Mesodermal cell (in vitro differentiated cells): ENCODE results near the gene EFNA1. TPM values are rescaled to one million over a fixed set of nuclear protein-coding genes. Genes with fewer than 3 reads are reported as not detected.
A peak's percentile ranks its signal among the peaks of the same experiment; 100 is the strongest.

Experiments used
- H3K27ac ChIP-seq: 2 replicates; pipeline ENCODE4 v1.7.0; 2013; ENCODE audit warnings: mild to moderate bottlenecking, low read depth, low read length, moderate library complexity; ENCODE audit not compliant: severe bottlenecking
- H3K36me3 ChIP-seq: 2 replicates; pipeline ENCODE4 v1.7.1; 2013; ENCODE audit warnings: mild to moderate bottlenecking, low read length, moderate library complexity; ENCODE audit not compliant: control insufficient read depth, insufficient read depth
- H3K4me1 ChIP-seq: one replicate; pipeline ENCODE4 v1.7.1; 2013; ENCODE audit warnings: mild to moderate bottlenecking, low read length; ENCODE audit not compliant: insufficient read depth, control insufficient read depth, poor library complexity, severe bottlenecking
- H3K4me3 ChIP-seq: 2 replicates; pipeline ENCODE4 v1.7.0; 2013; ENCODE audit warnings: low read length, control low read depth, mild to moderate bottlenecking; ENCODE audit not compliant: insufficient read depth, poor library complexity, severe bottlenecking; ENCODE audit errors: extremely low read depth
- H3K9me3 ChIP-seq: 2 replicates; pipeline ENCODE4 v1.7.1; 2013; ENCODE audit warnings: mild to moderate bottlenecking, low read length, moderate library complexity; ENCODE audit not compliant: control insufficient read depth
- WGBS, 2 experiments: methylation state at CpG; one replicate each; pipeline ENCODE4 v1.1.5; 2013; ENCODE audit warnings: missing lambda C conversion rate in 2 of 2; ENCODE audit not compliant: insufficient coverage in 2 of 2; 5-methylcytosine and 5-hydroxymethylcytosine counted together
- polyA plus RNA-seq, 2 experiments: library from polyadenylated mRNA; stranded (reverse); fragments of 50-300 nt; gene quantifications; one replicate each; pipeline ENCODE4 v1.2.3, GENCODE V29; 2013

Gene EFNA1
- polyA plus RNA-seq (2013, experiment 1 of 2) = 64.7 TPM
- polyA plus RNA-seq (2013, experiment 2 of 2) = 43.3 TPM

- Histone ChIP-seq H3K36me3 (peaks cover 18% of the 10 kb centered on the region), H3K9me3 (no peaks in the 10 kb centered on the region), H3K4me1 (peaks cover 54% of the 10 kb centered on the region), H3K4me3 (peak within 1 kb of the TSS; percentile 58), H3K27ac (peak within 1 kb of the TSS; percentile 36)
- 0 to 1% methylated on average over 40 to 50 of the region's 76 CpGs for WGBS, 2 experiments
These were observed at the start of gene EFNA1 for GRCh38 chr1:155127105-155127966. Gene EFNA1, plus strand, starts transcription at chr1:155127876. Its CDS starts 102 bp downstream, at chr1:155127978.

- no peaks in the 10 kb centered on the region for H3K36me3 ChIP-seq
- 3 to 4% methylated on average over 25 to 31 of the region's 59 CpGs for WGBS, 2 experiments
- peaks cover 21% of the 10 kb centered on the region for H3K4me1 ChIP-seq
These were observed 49.0 kb upstream of the EFNA1 start, which contains the start of gene EFNA3 for GRCh38 chr1:155078469-155079209. Gene EFNA3, plus strand, starts transcription at chr1:155078837. Its CDS starts 105 bp downstream, at chr1:155078942.

GRCh38 chr1:155079210-155079486, 48.5 kb upstream of the EFNA1 start:
- no peaks in the 10 kb centered on the region for H3K9me3 ChIP-seq
- peak overlapping the region; percentile 38 for H3K4me3 ChIP-seq
- peaks cover 21% of the 10 kb centered on the region for H3K4me1 ChIP-seq
- H3K27ac ChIP-seq = no peak overlapping the region
- 5 to 11% methylated on average over 4 to 7 of the region's 10 CpGs for WGBS, 2 experiments
- H3K36me3 ChIP-seq = no peaks in the 10 kb centered on the region

More at GRCh38 chr1:155078469-155079209, 49.0 kb upstream of the EFNA1 start, which contains the start of gene EFNA3:
- Histone ChIP-seq H3K4me3 (peak within 1 kb of the TSS; percentile 38), H3K27ac (no peak within 1 kb of the TSS), H3K9me3 (no peaks in the 10 kb centered on the region)

- Histone ChIP-seq H3K9me3 (no peaks in the 10 kb centered on the region), H3K4me1 (peaks cover 21% of the 10 kb centered on the region), H3K36me3 (no peaks in the 10 kb centered on the region), H3K27ac (no peak overlapping the region), H3K4me3 (peak overlapping the region; percentile 38)
- 1% methylated on average over 38 to 51 of the region's 67 CpGs for WGBS, 2 experiments
These were observed 48.0 kb upstream of the EFNA1 start for GRCh38 chr1:155079487-155080311.

GRCh38 chr1:155080312-155081228, 47.1 kb upstream of the EFNA1 start:
- Histone ChIP-seq H3K27ac (no peak overlapping the region), H3K4me1 (peaks cover 21% of the 10 kb centered on the region), H3K36me3 (no peaks in the 10 kb centered on the region), H3K9me3 (no peaks in the 10 kb centered on the region), H3K4me3 (peak overlapping the region; percentile 38)
- 0 to 1% methylated on average over 22 to 29 of the region's 71 CpGs for WGBS, 2 experiments

GRCh38 chr1:155081472-155082300, 46.0 kb upstream of the EFNA1 start:
- Histone ChIP-seq H3K4me1 (peaks cover 21% of the 10 kb centered on the region), H3K4me3 (peak overlapping the region; percentile 19), H3K36me3 (no peaks in the 10 kb centered on the region), H3K9me3 (no peaks in the 10 kb centered on the region), H3K27ac (no peak overlapping the region)
- WGBS, 2 experiments = 2% methylated on average over 31 to 43 of the region's 68 CpGs

GRCh38 chr1:155082301-155083051, 45.2 kb upstream of the EFNA1 start:
- H3K9me3 ChIP-seq = no peaks in the 10 kb centered on the region
- peaks cover 21% of the 10 kb centered on the region for H3K4me1 ChIP-seq
- H3K36me3 ChIP-seq = no peaks in the 10 kb centered on the region
- H3K4me3 ChIP-seq = peak overlapping the region; percentile 8
- no peak overlapping the region for H3K27ac ChIP-seq
- WGBS, 2 experiments = 8 to 13% methylated on average over 14 to 26 of the region's 36 CpGs

GRCh38 chr1:155083052-155083541, 44.6 kb upstream of the EFNA1 start:
- H3K9me3 ChIP-seq = no peaks in the 10 kb centered on the region
- H3K27ac ChIP-seq = no peak overlapping the region
- peaks cover 21% of the 10 kb centered on the region for H3K4me1 ChIP-seq
- 58 to 79% methylated on average over 2 to 5 of the region's 6 CpGs for WGBS, 2 experiments
- no peak overlapping the region for H3K4me3 ChIP-seq
- no peaks in the 10 kb centered on the region for H3K36me3 ChIP-seq
